CD4-positive, alpha-beta T cell treated with Interleukin-21 for 1 hour (primary cell): ENCODE results near the gene PIP5K1B.

Experiments
- DNase-seq: peaks from one replicate; pipeline ENCODE4 v3.0.0-alpha.2; 2020

PIP5K1B gene

GRCh38 chr9:68927165-68927564, 222.1 kb downstream of the PIP5K1B start:
- no peak for DNase-seq

DNA sequence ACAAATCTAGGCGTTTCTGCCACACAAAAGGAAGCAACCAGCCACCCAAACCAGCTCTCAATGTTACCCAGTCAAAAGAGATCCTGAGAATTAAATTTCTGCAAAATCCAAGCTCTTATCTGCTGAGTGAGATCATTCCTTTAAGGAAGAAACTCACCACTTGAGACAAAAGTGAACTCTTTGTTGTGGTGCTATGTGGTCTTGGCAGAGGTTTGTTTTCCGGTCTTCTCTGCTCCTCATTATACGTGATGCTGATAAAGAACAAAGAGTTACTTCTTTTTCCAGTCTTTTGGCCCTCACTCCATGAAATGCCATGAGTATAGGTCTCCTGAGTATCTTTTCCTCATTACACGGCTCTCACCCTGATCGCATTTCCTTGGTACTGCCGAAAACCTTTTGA, 226.8 kb downstream of the PIP5K1B start:
- peak; percentile 1 for DNase-seq

DNA sequence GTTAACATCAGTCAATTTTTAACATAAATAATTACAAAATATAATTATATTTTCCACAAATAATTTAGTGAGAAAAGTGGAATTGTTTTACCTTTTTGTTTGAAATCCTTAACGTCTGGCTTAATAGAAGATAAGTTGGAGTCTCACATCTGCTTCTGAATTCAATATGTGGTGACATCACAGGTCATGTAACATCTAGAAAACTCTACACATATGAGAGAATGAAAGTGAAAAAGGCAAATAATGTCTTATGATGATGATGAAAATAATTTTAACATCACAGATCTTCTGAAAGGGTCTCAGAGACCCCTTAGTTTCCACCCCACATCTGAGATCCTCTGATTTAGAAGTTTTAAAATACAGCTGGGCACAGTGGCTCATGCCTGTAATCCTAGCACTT, 227.4 kb downstream of the PIP5K1B start:
- no peak for DNase-seq

GRCh38 chr9:68933434-68934328, 228.6 kb downstream of the PIP5K1B start:
- no peak for DNase-seq

DNA sequence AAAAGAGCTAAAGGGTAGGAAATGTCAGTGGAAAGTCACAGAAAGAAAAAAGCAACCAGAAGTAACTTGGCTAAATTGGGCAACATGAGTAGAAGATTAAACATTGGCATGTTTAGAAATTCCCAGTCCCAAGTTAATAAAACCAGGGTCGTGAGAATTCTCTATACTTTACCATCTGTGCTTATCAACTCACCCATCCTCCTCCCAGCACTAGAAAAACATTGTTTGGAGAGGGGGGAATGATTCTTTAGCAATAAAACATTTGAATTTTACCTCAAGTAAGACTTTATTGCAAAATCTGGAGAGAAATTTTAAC, 229.2 kb downstream of the PIP5K1B start:
- DNase-seq: no peak

DNA sequence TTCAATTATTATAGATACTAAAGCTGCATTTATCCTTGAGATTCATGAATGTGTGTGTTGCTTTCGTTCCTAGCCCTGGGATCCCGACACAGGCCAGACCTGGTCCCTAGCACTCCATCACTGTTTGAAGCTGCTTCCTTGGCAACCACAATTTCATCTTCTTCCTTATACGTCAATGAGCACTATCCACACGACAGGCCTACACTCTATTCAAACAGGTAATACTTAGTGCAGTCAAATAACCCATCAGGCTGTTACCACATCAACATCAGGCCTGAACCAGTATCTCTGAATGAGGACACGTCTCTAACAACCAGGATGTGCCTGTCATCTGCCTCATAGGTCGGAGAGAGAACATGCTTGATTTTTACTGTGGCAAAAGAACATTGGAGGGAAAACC, 235.5 kb downstream of the PIP5K1B start:
- no peak for DNase-seq

DNA sequence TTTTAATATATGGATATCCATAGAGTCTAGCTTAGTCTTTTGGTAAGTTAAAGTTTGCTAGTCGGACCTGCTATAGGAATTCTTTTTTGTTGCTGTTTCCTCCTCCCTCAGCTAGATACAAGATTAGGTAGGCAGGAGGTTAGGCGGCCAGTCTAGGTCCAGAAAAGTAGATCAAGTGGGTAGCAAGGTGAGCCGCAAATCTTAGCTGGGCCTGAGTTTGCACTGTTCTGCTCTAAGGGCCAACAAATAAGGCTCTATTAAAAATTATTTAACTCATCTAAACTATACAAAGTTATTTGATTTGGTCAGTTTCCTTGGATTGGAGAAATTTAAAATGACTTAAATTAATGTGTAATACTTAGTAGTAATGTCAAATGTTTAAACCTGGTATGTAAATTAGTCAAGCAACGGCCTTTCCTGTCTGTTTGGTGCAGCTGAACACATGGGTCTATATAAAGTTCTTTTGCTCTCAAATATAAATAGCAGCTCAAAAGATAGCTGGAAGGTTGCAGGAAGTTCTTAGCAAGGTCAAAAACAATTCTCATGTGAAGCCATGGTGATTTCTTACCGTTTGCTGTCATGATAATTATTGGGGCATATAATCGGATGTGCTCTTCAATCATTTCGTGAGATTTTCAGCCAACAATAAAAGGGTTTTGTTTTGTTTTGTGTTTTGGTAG, 236.9 kb downstream of the PIP5K1B start:
- DNase-seq: no peak

DNA sequence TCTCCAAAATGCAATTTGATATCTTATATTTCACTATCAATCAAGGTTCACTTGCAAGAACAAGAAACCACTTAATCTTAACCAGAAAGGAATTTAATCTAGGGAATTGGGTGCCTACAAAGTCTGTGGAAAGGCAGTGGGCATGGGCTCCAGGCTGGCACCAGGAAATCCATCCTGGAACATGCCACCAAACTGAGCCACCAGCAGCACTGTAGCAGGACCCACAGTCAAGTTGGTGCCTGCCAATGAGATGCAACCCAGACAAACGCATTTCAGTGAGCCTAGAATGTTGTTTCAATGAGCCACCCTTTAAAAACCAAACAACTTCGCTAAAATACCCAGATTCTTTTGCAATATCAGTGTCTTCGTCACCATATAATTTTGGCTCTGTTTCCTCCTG, 237.8 kb downstream of the PIP5K1B start:
- no peak for DNase-seq

DNA sequence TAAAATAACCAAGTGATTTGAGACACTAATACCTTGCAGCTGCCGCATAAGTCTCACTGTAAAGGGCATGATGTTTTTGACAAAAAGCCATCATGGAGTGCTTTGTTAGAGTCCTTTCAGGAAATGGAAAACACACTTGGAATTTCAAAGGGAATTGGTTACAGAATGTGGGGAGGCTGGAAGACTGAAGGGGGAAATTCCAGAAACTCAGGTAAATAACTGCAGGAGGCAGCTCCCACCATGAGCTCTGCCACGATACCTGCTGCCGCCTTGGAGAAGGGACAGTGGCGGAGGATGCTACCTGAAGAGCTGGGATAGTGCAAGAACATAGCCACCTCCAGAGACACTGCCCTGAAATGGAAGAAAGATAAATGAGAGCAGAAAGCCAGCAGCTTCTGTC, 242.0 kb downstream of the PIP5K1B start:
- no peak for DNase-seq

GRCh38 chr9:68947842-68948569, 243.0 kb downstream of the PIP5K1B start:
- no peak for DNase-seq

GRCh38 chr9:68949271-68950000, 244.4 kb downstream of the PIP5K1B start:
- no peak for DNase-seq

DNA sequence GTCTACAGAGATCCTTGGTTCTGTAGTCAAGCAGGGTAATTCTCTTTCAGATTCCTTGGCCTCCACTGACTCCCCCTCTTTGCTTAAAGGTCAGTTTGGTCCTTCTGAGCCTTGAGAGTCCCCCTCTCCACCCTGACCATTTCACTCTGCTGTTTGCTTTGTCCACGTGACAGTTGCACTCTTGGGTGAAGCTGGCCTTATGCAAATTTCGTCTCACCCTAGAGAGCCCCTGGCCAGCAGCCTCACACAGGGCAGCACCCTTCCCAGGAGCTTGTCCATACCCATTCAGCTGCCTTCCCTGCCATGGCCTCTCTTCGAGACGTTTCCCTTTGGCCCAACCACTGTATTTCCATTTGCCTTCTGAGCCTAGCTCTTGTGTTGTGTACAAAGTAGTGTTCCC, 245.1 kb downstream of the PIP5K1B start:
- DNase-seq: no peak

DNA sequence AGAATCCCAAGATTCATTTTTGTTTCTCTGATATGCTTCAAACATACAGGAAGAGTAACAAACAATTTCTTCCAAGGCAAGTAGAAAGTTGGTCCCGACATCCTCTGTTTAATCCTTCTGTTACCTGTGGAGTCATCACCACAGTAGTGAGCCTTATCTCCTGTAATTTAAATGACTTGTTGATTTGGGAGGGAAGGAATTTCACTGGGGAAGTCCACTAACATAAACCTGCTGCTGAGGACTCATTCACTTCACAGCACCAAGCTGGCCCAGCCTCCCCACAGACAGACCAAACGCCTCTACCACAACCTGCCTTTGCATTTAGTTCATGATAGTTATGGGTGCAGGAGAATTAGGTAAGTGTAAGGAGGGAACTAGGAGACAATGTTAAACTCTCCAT, 245.6 kb downstream of the PIP5K1B start:
- DNase-seq: no peak

DNA sequence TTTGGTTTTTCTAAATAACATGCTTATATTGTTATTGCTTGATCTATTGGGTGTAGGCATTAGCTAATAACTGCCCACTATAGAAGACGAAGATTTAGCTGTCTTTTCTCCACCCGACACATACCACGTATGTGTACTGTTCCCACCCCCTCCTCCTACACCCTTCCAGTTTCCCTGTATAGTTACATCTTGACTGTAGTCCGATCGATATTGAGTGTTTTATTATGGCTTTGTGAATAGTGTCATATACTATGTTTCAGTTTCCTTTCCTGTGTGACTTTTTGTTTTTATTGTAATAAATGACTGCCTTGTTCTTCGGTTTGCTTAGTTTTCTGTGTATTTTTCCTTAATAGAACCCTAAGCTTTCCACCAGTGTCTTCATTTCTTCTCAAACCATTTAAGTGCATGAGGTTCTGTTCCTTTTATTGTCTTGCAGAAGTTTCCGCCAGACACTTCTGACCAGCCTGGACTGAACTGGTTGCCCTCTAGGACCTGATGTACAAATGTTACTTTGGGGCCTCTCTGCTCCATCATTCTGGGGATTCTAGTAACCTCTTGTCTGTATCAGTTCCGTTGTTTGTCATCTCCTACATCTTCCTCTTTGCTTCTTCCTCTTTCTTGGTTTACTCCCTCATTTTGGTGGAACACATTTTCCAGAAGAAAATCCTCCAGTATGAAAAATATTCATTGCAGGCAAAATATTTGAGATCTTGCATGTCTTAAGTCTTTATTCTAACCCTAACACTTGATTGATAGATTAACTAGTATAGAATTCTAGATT, 247.0 kb downstream of the PIP5K1B start:
- DNase-seq: peak; percentile 14

DNA sequence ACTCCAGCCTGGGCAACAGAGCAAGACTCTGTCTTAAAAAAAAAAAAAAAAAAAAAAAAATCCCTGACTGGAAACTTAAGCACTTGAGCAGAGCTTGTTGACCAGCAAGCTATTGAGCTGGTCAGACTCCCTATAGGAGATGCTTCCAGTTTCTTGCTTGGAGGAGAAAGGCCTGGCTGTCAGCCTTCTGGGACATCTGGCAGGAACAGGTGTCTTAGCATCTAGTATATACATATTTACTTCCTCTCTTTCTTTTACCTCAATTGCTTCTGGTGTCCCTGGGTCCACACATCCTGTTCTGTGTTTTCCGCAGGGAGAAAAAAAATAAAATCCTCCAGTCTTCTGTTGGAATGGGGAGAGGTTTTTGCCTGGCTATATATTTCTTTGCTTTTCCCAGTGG, 248.7 kb downstream of the PIP5K1B start:
- DNase-seq: no peak

DNA sequence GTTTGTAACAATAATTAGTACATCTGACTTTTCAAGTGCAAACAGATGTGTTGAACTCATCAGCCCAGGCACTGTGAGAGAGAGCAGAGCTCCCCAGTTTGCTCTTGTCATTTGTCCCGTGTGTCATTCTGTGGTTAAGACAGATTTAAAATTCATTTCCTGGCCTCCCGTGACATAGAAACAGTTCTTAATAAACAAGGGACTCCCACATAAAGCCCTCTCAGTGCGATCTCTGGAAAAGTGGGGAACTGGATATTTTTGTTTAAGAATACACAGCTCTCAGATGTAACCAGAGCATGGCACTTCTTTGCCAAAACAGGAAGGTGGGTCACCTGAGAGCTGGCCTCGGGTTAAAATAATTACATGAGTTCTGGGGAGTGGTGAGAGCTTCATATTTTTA, 250.3 kb downstream of the PIP5K1B start:
- DNase-seq: no peak

DNA sequence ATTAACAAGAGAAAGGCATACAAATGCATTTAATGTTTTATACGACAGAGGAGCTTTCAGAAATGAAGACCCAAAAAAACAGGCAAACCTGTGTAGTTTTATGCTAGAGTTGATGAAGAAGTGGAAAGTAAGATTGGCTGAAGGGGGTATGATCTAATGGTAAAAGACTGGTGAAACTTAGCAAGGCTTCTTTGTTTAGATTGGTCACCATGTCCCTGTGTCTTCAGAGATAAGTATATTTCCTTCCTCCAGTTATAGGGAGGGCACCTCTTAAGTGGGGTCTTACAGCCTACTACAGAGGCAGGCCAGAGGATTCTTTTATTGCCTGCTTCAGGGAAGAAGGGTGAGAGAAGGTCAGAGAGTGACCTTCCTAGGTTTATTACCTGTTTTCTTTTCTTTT, 252.4 kb downstream of the PIP5K1B start:
- DNase-seq: no peak

DNA sequence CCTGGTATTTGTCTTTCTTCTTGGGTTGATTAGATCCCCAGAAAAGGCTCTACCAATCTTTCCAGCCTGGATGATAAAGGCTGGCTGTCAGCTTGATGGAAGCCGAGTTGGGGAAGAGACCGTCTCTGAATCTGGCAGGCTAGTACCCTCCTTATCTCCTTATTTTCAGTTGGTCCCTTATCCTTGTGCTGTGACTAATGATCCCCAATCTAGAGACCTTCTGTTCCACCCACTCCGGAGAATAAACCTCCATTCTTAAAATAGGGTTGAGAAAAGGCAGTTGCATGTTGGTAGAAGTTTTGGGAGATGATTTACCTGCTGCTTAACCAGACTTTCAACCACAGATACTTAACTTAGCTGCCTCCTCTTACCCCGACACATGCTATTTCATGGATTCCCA, 256.5 kb downstream of the PIP5K1B start:
- DNase-seq: no peak

DNA sequence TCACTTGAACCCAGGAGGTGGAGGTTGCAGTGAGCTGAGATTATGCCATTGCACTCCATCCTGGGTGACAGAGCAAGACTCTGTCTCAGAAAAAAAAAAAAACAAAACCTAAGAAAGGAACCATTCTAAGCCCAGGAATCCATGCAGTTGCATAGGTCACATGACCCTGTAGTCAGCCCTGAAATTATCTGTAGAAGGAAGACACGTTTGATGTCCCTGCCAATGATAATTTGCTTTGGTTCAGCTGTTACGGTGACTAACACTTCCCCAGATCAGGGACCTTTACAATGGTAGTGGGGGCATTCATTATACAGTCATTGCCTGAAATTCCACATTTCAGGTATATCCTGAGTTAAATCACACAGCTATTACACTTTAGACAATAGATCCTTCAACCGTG, 258.4 kb downstream of the PIP5K1B start:
- no peak for DNase-seq

DNA sequence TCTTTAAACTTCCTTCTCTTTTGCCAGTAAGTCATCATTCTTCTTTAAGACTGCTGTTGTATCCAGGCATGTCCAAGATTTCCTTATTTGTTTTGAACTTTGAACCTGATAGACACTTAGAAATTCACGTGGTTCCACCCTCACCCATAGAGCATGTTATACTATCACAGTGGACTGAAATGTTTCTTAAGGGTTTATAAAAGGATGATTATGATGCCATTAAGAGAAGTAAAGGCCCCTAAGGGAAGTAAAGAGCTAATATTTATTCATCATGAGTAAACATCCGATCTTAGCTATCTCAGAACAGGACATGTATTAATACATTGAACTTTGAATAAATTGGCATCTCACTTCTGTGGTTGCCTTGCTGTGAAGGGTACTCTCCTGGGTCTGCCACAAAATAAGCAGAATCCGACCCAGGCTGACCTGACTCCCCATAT, 259.1 kb downstream of the PIP5K1B start:
- DNase-seq: no peak

- DNase-seq: no peak
Observed at GRCh38 chr9:68964765-68965164, 259.7 kb downstream of the PIP5K1B start.

GRCh38 chr9:68966496-68966944, 261.5 kb downstream of the PIP5K1B start:
- DNase-seq: no peak
